GM23338 (cell line): ENCODE data around the gene MRPS27. TPM values are rescaled to one million over a fixed set of nuclear protein-coding genes. Genes with fewer than 3 reads are reported as not detected.

Experiments
- ATAC-seq: fragments of 200-7000 bp; cut with Tn5 transposase; 3 replicates; pipeline ENCODE4 v1.9.1; 2020
- DNase-seq: peaks from one replicate; pipeline ENCODE4 v3.0.0-alpha.2; 2015; ENCODE audit warnings: low spot score
- H2AFZ ChIP-seq: fragments of 200-600 bp; sonication (generic); 2 replicates; pipeline ENCODE4 v1.8.0; 2016; ENCODE audit warnings: antibody characterized with exemption, mild to moderate bottlenecking, moderate library complexity
- H3F3A ChIP-seq: fragments of 200-600 bp; sonication (generic); replicated peaks from 2 replicates; pipeline ENCODE4 v1.8.0; 2017; ENCODE audit warnings: antibody characterized with exemption, mixed run types, low read depth
- H3K27ac ChIP-seq: fragments of 200-600 bp; sonication (generic); 2 replicates; pipeline ENCODE4 v1.6.1; 2016; ENCODE audit warnings: low read depth
- H3K27me3 ChIP-seq: fragments of 200-600 bp; sonication (generic); 2 replicates; pipeline ENCODE4 v1.8.0; 2016; ENCODE audit warnings: mild to moderate bottlenecking, mixed run types, moderate library complexity; ENCODE audit not compliant: insufficient read depth
- H3K36me3 ChIP-seq: fragments of 200-600 bp; sonication (generic); 2 replicates; pipeline ENCODE4 v1.8.0; 2016; ENCODE audit warnings: mild to moderate bottlenecking; ENCODE audit not compliant: insufficient read depth
- H3K4me1 ChIP-seq: fragments of 200-600 bp; sonication (generic); 2 replicates; pipeline ENCODE4 v1.8.0; 2016; ENCODE audit warnings: mild to moderate bottlenecking, moderate library complexity; ENCODE audit not compliant: insufficient read depth
- H3K4me2 ChIP-seq: fragments of 200-600 bp; sonication (generic); 2 replicates; pipeline ENCODE4 v1.7.1; 2017; ENCODE audit warnings: mixed run types
- H3K4me3 ChIP-seq: fragments of 200-600 bp; sonication (generic); 2 replicates; pipeline ENCODE4 v1.6.1; 2016; ENCODE audit warnings: mixed run types
- H3K79me2 ChIP-seq: fragments of 200-600 bp; sonication (generic); replicated peaks from 2 replicates; pipeline ENCODE4 v1.8.0; 2017; ENCODE audit warnings: mild to moderate bottlenecking; ENCODE audit not compliant: insufficient read depth
- H3K9me2 ChIP-seq: fragments of 200-600 bp; sonication (generic); 2 replicates; pipeline ENCODE4 v1.8.0; 2017; ENCODE audit not compliant: insufficient read depth
- H4K20me1 ChIP-seq: fragments of 200-600 bp; sonication (generic); replicated peaks from 2 replicates; pipeline ENCODE4 v1.8.0; 2017; ENCODE audit warnings: mild to moderate bottlenecking; ENCODE audit not compliant: insufficient read depth
- H3K27ac Mint-ChIP-seq: 2 replicates; pipeline ENCODE4 v1.8.0; 2020; ENCODE audit warnings: inconsistent platforms, mild to moderate bottlenecking, moderate library complexity, mixed read lengths
- H3K27me3 Mint-ChIP-seq: 3 replicates; pipeline ENCODE4 v1.8.0; 2022; ENCODE audit warnings: low read depth, mild to moderate bottlenecking, moderate library complexity, mixed read lengths, inconsistent platforms; ENCODE audit not compliant: insufficient read depth, poor library complexity
- H3K36me3 Mint-ChIP-seq: 3 replicates; pipeline ENCODE4 v1.8.0; 2021; ENCODE audit warnings: low read depth, mild to moderate bottlenecking, inconsistent platforms, moderate library complexity, mixed read lengths
- H3K4me1 Mint-ChIP-seq: 3 replicates; pipeline ENCODE4 v1.8.0; 2020; ENCODE audit warnings: mild to moderate bottlenecking, inconsistent platforms, mixed read lengths
- H3K4me3 Mint-ChIP-seq: 3 replicates; pipeline ENCODE4 v1.8.0; 2021; ENCODE audit warnings: moderate library complexity, mild to moderate bottlenecking, inconsistent platforms, mixed read lengths
- H3K9me3 Mint-ChIP-seq: 3 replicates; pipeline ENCODE4 v1.8.0; 2020; ENCODE audit warnings: moderate library complexity, mild to moderate bottlenecking, inconsistent platforms, mixed read lengths
- CREB1 ChIP-seq: fragments of 250-450 bp; sonication (Bioruptor Pico); IDR thresholded peaks from 2 replicates; pipeline ENCODE4 v1.5.0; 2020; ENCODE audit warnings: low read depth, mild to moderate bottlenecking, moderate library complexity
- ETS1 ChIP-seq: IDR thresholded peaks from 2 replicates; pipeline ENCODE4 v1.6.1; 2016; ENCODE audit warnings: antibody characterized with exemption
- EZH2 ChIP-seq: fragments of 200-600 bp; sonication (generic); IDR thresholded peaks from one replicate; pipeline ENCODE4 v1.8.0; 2017; ENCODE audit warnings: antibody characterized with exemption, mild to moderate bottlenecking, low read depth; ENCODE audit not compliant: unreplicated experiment
- EZH2phosphoT487 ChIP-seq: fragments of 200-600 bp; sonication (generic); IDR thresholded peaks from one replicate; pipeline ENCODE4 v1.8.1; 2018; ENCODE audit warnings: antibody characterized with exemption; ENCODE audit not compliant: unreplicated experiment
- NANOG ChIP-seq: IDR thresholded peaks from 2 replicates; pipeline ENCODE4 v1.6.1; 2016; ENCODE audit warnings: antibody characterized with exemption, borderline replicate concordance
- POLR2AphosphoS5 ChIP-seq: IDR thresholded peaks from 2 replicates; pipeline ENCODE4 v1.6.1; 2016; ENCODE audit warnings: antibody characterized with exemption, low read depth
- REST ChIP-seq: IDR thresholded peaks from one replicate; pipeline ENCODE4 v1.6.1; 2018; ENCODE audit warnings: antibody characterized with exemption; ENCODE audit not compliant: unreplicated experiment
- ZNF331 ChIP-seq: fragments of 250-450 bp; sonication (Bioruptor Pico); IDR thresholded peaks from 2 replicates; pipeline ENCODE4 v1.5.0; 2020; ENCODE audit warnings: low read depth, mild to moderate bottlenecking, moderate library complexity
- ZNF462 ChIP-seq: fragments of 250-450 bp; sonication (Bioruptor Pico); IDR thresholded peaks from 2 replicates; pipeline ENCODE4 v1.5.0; 2020; ENCODE audit warnings: mild to moderate bottlenecking, moderate library complexity
- polyA plus RNA-seq: library from polyadenylated mRNA; unstranded; fragments of >200 nt; fragmentation: Nextera tagmentation; extraction: Ambion mirVana; gene quantifications from 2 replicates; pipeline ENCODE4 v1.2.1, GENCODE V29; 2016
- total RNA-seq: library from RNA; depleted of rRNA; stranded (reverse); fragments of >200 nt; shearing (Covaris generic); gene quantifications from 2 replicates; pipeline ENCODE4 v1.2.3, GENCODE V29; 2014

The MRPS27 gene
- total and polyA plus RNA-seq, 2 experiments from 2014 or later = 53.2 to 141 TPM

GRCh38 chr5:72213482-72213881 is 106.6 kb downstream of the MRPS27 start (continued):
- TF ChIP-seq ZNF462 (CRISPR knock-in tag) = no peak
- no peak for TF ChIP-seq POLR2AphosphoS5
- TF ChIP-seq EZH2 = no peak
- TF ChIP-seq ETS1 = no peak
- TF ChIP-seq CREB1 = no peak
- TF ChIP-seq EZH2phosphoT487 = no peak

- no peak overlapping the region for H3K4me3 ChIP-seq
- no peaks in the 10 kb centered on the region for H3K9me2 ChIP-seq
- no peaks in the 10 kb centered on the region for H3F3A ChIP-seq
- H3K4me3 Mint-ChIP-seq = no peak overlapping the region
- H3K79me2 ChIP-seq = no peaks in the 10 kb centered on the region
- no peaks in the 10 kb centered on the region; the same call in 2 of the 3 replicates for H3K9me3 Mint-ChIP-seq
- no peak overlapping the region; the same call in 1 of the 2 replicates for H3K27ac ChIP-seq
- peaks cover 44% of the 10 kb centered on the region for H3K4me1 Mint-ChIP-seq
- peaks cover 3% of the 10 kb centered on the region for H3K27me3 Mint-ChIP-seq
- no peaks in the 10 kb centered on the region for H4K20me1 ChIP-seq
- H3K36me3 Mint-ChIP-seq = peaks cover 8% of the 10 kb centered on the region
- H3K27ac Mint-ChIP-seq = no peak overlapping the region
- H3K4me2 ChIP-seq = no peak overlapping the region
- no peak overlapping the region for H2AFZ ChIP-seq
- no peaks in the 10 kb centered on the region for H3K27me3 ChIP-seq
- H3K4me1 ChIP-seq = peaks cover 20% of the 10 kb centered on the region
- ATAC-seq (no peak), DNase-seq (no peak)
- H3K36me3 ChIP-seq = no peaks in the 10 kb centered on the region; the same call in 1 of the 2 replicates
- TF ChIP-seq ETS1 (no peak), CREB1 (no peak), REST (no peak), NANOG (no peak), EZH2 (no peak), ZNF331 (CRISPR knock-in tag) (no peak)
Observed at GRCh38 chr5:72212171-72212570, 107.9 kb downstream of the MRPS27 start.
